ENCODE measurements around the gene BAIAP2. TPM values are rescaled to one million over a fixed set of nuclear protein-coding genes. Genes with fewer than 3 reads are reported as not detected.

BAIAP2 gene
- total and polyA plus RNA-seq, 4 experiments from 2014 or later = 2.1 to 7.2 (median 5.5) TPM

DNA sequence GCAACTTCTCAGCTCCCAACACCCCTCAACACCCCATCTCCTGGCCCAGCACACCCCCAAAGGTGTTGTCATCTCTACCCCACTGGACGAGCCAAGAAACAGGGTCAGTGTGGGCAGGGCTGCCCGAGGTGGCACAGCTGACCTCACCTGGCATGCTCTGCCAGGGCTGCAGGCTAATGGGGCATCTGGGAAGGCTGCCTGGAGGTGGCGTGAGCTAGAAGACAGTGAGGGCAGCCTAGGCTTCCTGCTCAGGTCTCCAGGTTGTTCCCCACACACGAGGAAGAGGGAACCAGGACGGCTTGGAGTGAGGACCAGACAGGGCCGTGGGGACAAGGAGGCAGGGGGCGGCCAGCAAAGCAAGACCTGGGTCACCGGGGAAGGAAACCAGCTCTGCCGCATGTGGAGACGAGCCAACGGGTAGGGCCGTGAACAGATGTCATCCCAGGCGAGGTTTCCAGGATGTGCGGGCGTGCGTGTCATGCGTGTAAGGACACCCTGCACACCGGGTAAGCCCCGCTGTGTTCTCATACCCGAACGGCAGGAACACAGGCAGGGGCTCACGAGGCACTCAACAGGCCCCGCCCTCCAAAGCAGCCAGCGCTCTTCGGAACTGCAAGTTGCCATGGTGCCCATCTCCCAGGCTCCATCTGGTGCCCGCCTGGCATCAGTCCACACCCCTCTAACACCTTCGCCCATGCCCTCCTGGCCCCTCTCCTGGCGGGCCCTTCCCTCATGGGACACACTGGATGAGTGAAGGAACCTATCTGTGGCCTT, 100.7 kb downstream of the BAIAP2 start:
- Histone ChIP-seq H3K27ac (ENCODE audit: low read depth, low read length) (no peak overlapping the region), H3K9me3 (ENCODE audit: control insufficient read depth in 1 of 2, low read length in 2 of 2) (no peaks in the 10 kb centered on the region), H3K27me3 (ENCODE audit: insufficient read depth, low read length) (no peaks in the 10 kb centered on the region), H3K4me3 (ENCODE audit: low read length in 2 of 2) (no peak overlapping the region), H3K36me3 (ENCODE audit: insufficient read depth, low read length) (no peaks in the 10 kb centered on the region), H3K4me1 (ENCODE audit: insufficient read depth, low read length) (no peaks in the 10 kb centered on the region)
- Mint-ChIP-seq H3K27ac (no peak overlapping the region), H3K9me3 (peaks cover 0 to 3% (median 0%) of the 10 kb centered on the region in 8 donors), H3K36me3 (no peaks in the 10 kb centered on the region), H3K4me1 (peaks cover 0 to 2% (median 0%) of the 10 kb centered on the region in 4 donors), H3K4me3 (no peak overlapping the region), H3K27me3 (peaks cover 0 to 2% of the 10 kb centered on the region in 2 donors)
- DNase-seq = no peak
- ChIA-PET POLR2A (ENCODE audit: partially characterized antibody) (no interaction called here), CTCF (ENCODE audit: partially characterized antibody) (no interaction called here)
- intact Hi-C loops (cut with micrococcal nuclease) = no loop called here

DNA sequence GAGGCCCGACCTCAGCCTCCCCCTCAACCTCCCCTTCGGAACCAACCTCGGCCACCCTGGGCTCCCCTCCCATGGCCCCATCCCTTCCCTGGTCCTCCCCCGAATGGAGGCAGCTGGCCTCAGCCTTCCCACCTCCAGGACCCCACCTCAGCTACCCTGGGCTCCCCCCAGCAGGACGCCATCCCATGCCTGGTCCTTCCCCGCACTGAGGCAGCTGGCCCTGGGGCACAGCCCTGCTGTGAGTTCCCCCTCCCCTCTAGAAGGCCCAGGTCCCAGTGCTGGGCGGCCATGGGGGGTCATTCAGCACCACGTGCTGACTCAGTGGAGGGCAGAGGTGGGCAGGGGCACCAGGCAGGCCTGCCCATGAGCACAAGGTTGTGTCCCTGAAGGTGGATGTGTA, 101.4 kb downstream of the BAIAP2 start:
- H3K27ac Mint-ChIP-seq = no peak overlapping the region
- no peak for DNase-seq
- CTCF ChIA-PET (ENCODE audit: partially characterized antibody) = no interaction called here
- Histone ChIP-seq H3K9me3 (ENCODE audit: control insufficient read depth in 1 of 2, low read length in 2 of 2) (no peaks in the 10 kb centered on the region), H3K4me1 (ENCODE audit: insufficient read depth, low read length) (no peaks in the 10 kb centered on the region), H3K4me3 (ENCODE audit: low read length in 2 of 2) (no peak overlapping the region), H3K27ac (ENCODE audit: low read depth, low read length) (no peak overlapping the region), H3K36me3 (ENCODE audit: insufficient read depth, low read length) (no peaks in the 10 kb centered on the region), H3K27me3 (ENCODE audit: insufficient read depth, low read length) (no peaks in the 10 kb centered on the region)
- POLR2A ChIA-PET (ENCODE audit: partially characterized antibody) = no interaction called here
- no peaks in the 10 kb centered on the region for H3K36me3 Mint-ChIP-seq
- H3K27me3 Mint-ChIP-seq = peaks cover 0 to 2% of the 10 kb centered on the region in 2 donors
- intact Hi-C loops (cut with micrococcal nuclease) = no loop called here
- peaks cover 0 to 3% (median 0%) of the 10 kb centered on the region in 8 donors for H3K9me3 Mint-ChIP-seq
- no peak overlapping the region for H3K4me3 Mint-ChIP-seq
- H3K4me1 Mint-ChIP-seq = peaks cover 0 to 2% (median 0%) of the 10 kb centered on the region in 4 donors

DNA sequence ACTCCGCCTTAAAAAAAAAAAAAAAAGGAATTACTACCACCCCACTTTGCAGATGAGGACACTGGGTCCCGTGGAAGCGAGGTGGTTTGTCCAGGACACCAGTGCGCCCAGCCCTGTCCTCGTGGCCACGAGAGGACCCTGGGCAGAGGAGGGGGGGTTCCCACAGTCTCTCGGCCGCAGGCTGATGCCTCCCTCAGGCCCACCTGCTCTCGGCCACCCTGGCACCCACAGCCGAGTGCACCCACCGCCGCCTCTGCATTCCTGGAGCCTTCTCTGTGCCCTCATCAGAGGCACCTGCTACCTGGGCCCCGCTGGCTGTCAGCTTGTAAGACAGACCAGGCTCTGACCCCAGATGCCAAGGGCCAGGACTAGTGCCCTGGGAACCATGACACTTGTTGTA, 102.3 kb downstream of the BAIAP2 start:
- H3K9me3 Mint-ChIP-seq = peaks cover 0 to 3% (median 0%) of the 10 kb centered on the region in 8 donors

DNA sequence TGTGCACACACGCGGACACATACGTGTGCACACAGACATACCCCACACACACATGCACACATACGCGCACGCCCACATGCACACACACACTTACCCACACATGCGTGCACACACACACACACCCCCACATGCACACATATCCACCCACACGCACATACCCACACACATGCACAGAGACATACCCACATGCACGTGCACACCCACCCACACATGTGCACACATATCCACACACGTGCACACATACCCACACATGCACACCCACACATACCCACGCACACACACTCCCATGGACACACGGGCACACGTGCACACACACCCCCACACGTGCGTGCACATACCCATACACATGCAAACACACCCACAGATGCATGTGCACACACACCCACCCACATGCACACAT, 103.1 kb downstream of the BAIAP2 start:
- intact Hi-C loops (cut with micrococcal nuclease) = no loop called here
- H3K9me3 Mint-ChIP-seq = peaks cover 0 to 3% (median 0%) of the 10 kb centered on the region in 8 donors
- peak overlapping the region in 1 of 7 donors; percentile 30 for H3K27ac Mint-ChIP-seq
- peaks cover 2% of the 10 kb centered on the region in 2 donors for H3K27me3 Mint-ChIP-seq
- no peak for DNase-seq
- no peak overlapping the region for H3K4me3 Mint-ChIP-seq
- peaks cover 0 to 3% (median 0%) of the 10 kb centered on the region in 4 donors for H3K4me1 Mint-ChIP-seq
- no peaks in the 10 kb centered on the region for H3K36me3 Mint-ChIP-seq
- POLR2A ChIA-PET (ENCODE audit: partially characterized antibody) = no interaction called here
- Histone ChIP-seq H3K36me3 (ENCODE audit: insufficient read depth, low read length) (no peaks in the 10 kb centered on the region), H3K9me3 (ENCODE audit: control insufficient read depth in 1 of 2, low read length in 2 of 2) (no peaks in the 10 kb centered on the region), H3K27ac (ENCODE audit: low read depth, low read length) (no peak overlapping the region), H3K27me3 (ENCODE audit: insufficient read depth, low read length) (no peaks in the 10 kb centered on the region), H3K4me3 (ENCODE audit: low read length in 2 of 2) (no peak overlapping the region), H3K4me1 (ENCODE audit: insufficient read depth, low read length) (no peaks in the 10 kb centered on the region)
- CTCF ChIA-PET (ENCODE audit: partially characterized antibody) = no interaction called here

More for the DNA sequence above, 102.3 kb downstream of the BAIAP2 start:
- Mint-ChIP-seq H3K4me3 (no peak overlapping the region), H3K27me3 (peaks cover 1 to 2% of the 10 kb centered on the region in 2 donors), H3K4me1 (peaks cover 0 to 2% (median 0%) of the 10 kb centered on the region in 4 donors), H3K27ac (no peak overlapping the region), H3K36me3 (no peaks in the 10 kb centered on the region)
- no peak for DNase-seq
- Histone ChIP-seq H3K36me3 (ENCODE audit: insufficient read depth, low read length) (no peaks in the 10 kb centered on the region), H3K9me3 (ENCODE audit: control insufficient read depth in 1 of 2, low read length in 2 of 2) (no peaks in the 10 kb centered on the region), H3K4me1 (ENCODE audit: insufficient read depth, low read length) (no peaks in the 10 kb centered on the region), H3K27me3 (ENCODE audit: insufficient read depth, low read length) (no peaks in the 10 kb centered on the region), H3K4me3 (ENCODE audit: low read length in 2 of 2) (no peak overlapping the region), H3K27ac (ENCODE audit: low read depth, low read length) (no peak overlapping the region)
- ChIA-PET POLR2A (ENCODE audit: partially characterized antibody) (no interaction called here), CTCF (ENCODE audit: partially characterized antibody) (no interaction called here)
- intact Hi-C loops (cut with micrococcal nuclease) = no loop called here

DNA sequence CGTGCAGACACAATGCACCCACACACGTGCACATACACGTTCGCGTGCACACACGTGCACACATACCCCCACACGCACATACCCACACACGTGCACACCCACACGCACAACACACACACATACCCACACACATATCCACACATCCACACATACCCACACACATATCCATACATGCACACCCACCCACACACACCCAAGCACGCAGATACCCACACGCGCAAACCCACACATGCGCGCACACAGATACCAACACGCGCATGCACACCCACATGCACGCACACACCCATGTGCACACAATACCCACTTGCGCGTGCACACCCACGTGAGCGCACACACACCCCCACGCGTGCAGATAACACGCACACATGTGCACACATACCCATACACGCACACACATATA, 103.5 kb downstream of the BAIAP2 start:
- Histone ChIP-seq H3K9me3 (ENCODE audit: control insufficient read depth in 1 of 2, low read length in 2 of 2) (no peaks in the 10 kb centered on the region), H3K27me3 (ENCODE audit: insufficient read depth, low read length) (no peaks in the 10 kb centered on the region), H3K36me3 (ENCODE audit: insufficient read depth, low read length) (no peaks in the 10 kb centered on the region), H3K4me1 (ENCODE audit: insufficient read depth, low read length) (no peaks in the 10 kb centered on the region), H3K27ac (ENCODE audit: low read depth, low read length) (no peak overlapping the region), H3K4me3 (ENCODE audit: low read length in 2 of 2) (no peak overlapping the region)
- H3K36me3 Mint-ChIP-seq = no peaks in the 10 kb centered on the region
- intact Hi-C loops (cut with micrococcal nuclease) = no loop called here
- no peak overlapping the region for H3K27ac Mint-ChIP-seq
- peaks cover 0 to 3% (median 0%) of the 10 kb centered on the region in 4 donors for H3K4me1 Mint-ChIP-seq
- ChIA-PET CTCF (ENCODE audit: partially characterized antibody) (no interaction called here), POLR2A (ENCODE audit: partially characterized antibody) (no interaction called here)
- H3K4me3 Mint-ChIP-seq = no peak overlapping the region
- H3K9me3 Mint-ChIP-seq = peaks cover 0 to 3% (median 0%) of the 10 kb centered on the region in 8 donors
- H3K27me3 Mint-ChIP-seq = peaks cover 2% of the 10 kb centered on the region in 2 donors
- DNase-seq = no peak

DNA sequence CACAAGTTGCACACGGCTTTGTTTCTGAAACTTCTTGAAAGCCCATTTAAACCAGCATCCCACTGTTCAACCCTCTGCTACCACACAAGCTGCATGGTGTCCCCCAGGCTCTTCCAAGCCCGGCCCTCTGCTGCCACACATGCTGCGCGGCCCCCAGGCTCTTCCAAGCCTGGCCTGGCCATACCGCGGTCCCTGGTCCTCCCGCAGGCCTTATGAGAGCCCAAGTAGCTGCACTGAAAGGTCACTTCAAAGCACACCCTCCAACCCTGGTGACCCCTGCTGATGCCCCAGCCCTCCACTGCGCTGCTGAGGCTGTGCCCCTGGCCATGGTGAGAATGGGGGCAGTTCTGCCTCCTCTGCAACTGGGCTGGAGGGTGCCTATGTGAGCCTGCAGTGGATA, 104.5 kb downstream of the BAIAP2 start:
- ChIA-PET CTCF (ENCODE audit: partially characterized antibody) (no interaction called here), POLR2A (ENCODE audit: partially characterized antibody) (no interaction called here)
- Mint-ChIP-seq H3K36me3 (no peaks in the 10 kb centered on the region), H3K27me3 (peaks cover 2% of the 10 kb centered on the region in 2 donors), H3K9me3 (peaks cover 0 to 3% (median 0%) of the 10 kb centered on the region in 8 donors), H3K4me3 (no peak overlapping the region), H3K4me1 (peaks cover 0 to 3% (median 0%) of the 10 kb centered on the region in 4 donors), H3K27ac (no peak overlapping the region)
- Histone ChIP-seq H3K36me3 (ENCODE audit: insufficient read depth, low read length) (no peaks in the 10 kb centered on the region), H3K27me3 (ENCODE audit: insufficient read depth, low read length) (no peaks in the 10 kb centered on the region), H3K27ac (ENCODE audit: low read depth, low read length) (no peak overlapping the region), H3K4me1 (ENCODE audit: insufficient read depth, low read length) (no peaks in the 10 kb centered on the region), H3K4me3 (ENCODE audit: low read length in 2 of 2) (no peak overlapping the region), H3K9me3 (ENCODE audit: control insufficient read depth in 1 of 2, low read length in 2 of 2) (no peaks in the 10 kb centered on the region)
- no peak for DNase-seq
- intact Hi-C loops (cut with micrococcal nuclease) = no loop called here

DNA sequence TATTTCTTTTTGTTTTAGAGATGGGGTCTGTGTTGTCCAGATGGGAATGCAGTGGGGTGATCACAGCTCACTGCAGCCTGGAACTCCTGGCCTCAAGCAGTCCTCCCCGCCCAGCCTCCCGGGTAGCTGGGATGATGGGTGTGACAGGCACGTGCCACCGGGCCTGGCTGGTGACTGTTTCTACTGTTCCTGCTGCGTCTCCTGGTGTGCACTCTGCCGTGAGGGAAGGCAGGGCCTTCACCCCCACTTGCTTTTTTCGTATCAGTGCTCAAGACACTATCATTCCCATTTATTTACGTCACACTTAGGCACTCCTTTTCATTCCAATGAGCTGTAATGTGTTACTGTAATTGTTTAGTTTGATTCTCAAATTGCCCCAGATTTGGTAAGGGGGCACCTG, 105.1 kb downstream of the BAIAP2 start:
- no peak overlapping the region for H3K4me3 Mint-ChIP-seq

More for the DNA sequence above, 105.1 kb downstream of the BAIAP2 start:
- Histone ChIP-seq H3K4me3 (ENCODE audit: low read length in 2 of 2) (no peak overlapping the region), H3K36me3 (ENCODE audit: insufficient read depth, low read length) (no peaks in the 10 kb centered on the region), H3K27ac (ENCODE audit: low read depth, low read length) (no peak overlapping the region), H3K9me3 (ENCODE audit: control insufficient read depth in 1 of 2, low read length in 2 of 2) (no peaks in the 10 kb centered on the region), H3K4me1 (ENCODE audit: insufficient read depth, low read length) (no peaks in the 10 kb centered on the region), H3K27me3 (ENCODE audit: insufficient read depth, low read length) (no peaks in the 10 kb centered on the region)
- ChIA-PET POLR2A (ENCODE audit: partially characterized antibody) (interaction anchor here (0.9 kb wide), 1 partner anchor 344 kb away, joined by 4 read pairs; no protein-coding TSS in a partner anchor), CTCF (ENCODE audit: partially characterized antibody) (no interaction called here)
- DNase-seq = no peak
- H3K9me3 Mint-ChIP-seq = peaks cover 0 to 3% (median 0%) of the 10 kb centered on the region in 8 donors
- no peaks in the 10 kb centered on the region for H3K36me3 Mint-ChIP-seq
- H3K27me3 Mint-ChIP-seq = peaks cover 2% of the 10 kb centered on the region in 2 donors
- intact Hi-C loops (cut with micrococcal nuclease) = no loop called here
- peaks cover 0 to 3% (median 0%) of the 10 kb centered on the region in 4 donors for H3K4me1 Mint-ChIP-seq
- H3K27ac Mint-ChIP-seq = no peak overlapping the region

Data from CD4-positive, alpha-beta memory T cell (primary cell).